GM12878 (cell line): ENCODE data around the gene OXCT1.

Source experiments
- MYC ChIP-seq: IDR thresholded peaks from 2 replicates; pipeline ENCODE4 v1.6.1; 2011; ENCODE audit warnings: mild to moderate bottlenecking, low read length, moderate library complexity, inconsistent platforms; ENCODE audit not compliant: insufficient read depth, insufficient replicate concordance, insufficient read length, severe bottlenecking
- POLR2A ChIP-seq: IDR thresholded peaks from 2 replicates; pipeline ENCODE4 v1.6.1; 2011; ENCODE audit warnings: low read depth, mild to moderate bottlenecking, low read length
- REST ChIP-seq: IDR thresholded peaks from 2 replicates; pipeline ENCODE4 v1.6.1; 2012; ENCODE audit warnings: mild to moderate bottlenecking, low read depth, low read length
- SP1 ChIP-seq: IDR thresholded peaks from one replicate; pipeline ENCODE4 v1.6.1; 2011; ENCODE audit warnings: low read depth, low read length

- no peak for TF ChIP-seq MYC
- no peak for TF ChIP-seq SP1
- no peak for TF ChIP-seq REST
- no peak for TF ChIP-seq POLR2A
Observed at GRCh38 chr5:41762426-41762825, 107.8 kb downstream of the OXCT1 start.
